Upper lobe of left lung (tissue), 6 donors: Measurements from ENCODE around the gene DPP10. TPM values are rescaled to one million over a fixed set of nuclear protein-coding genes. Genes with fewer than 3 reads are reported as not detected.
A peak's percentile ranks its signal among the peaks of the same experiment; 100 is the strongest.

Experiments
- ATAC-seq, 2 donors: fragments of 200-7000 bp; cut with Tn5 transposase; one replicate each; pipeline ENCODE4 v1.9.1; 2022; ENCODE audit warnings: mild to moderate bottlenecking in 2 of 2, moderate library complexity in 2 of 2; ENCODE audit not compliant: low FRiP score in 2 of 2
- DNase-seq, 2 donors: peaks; one replicate each; pipeline ENCODE4 v3.0.0-alpha.2; 2019 to 2020
- H3K27ac ChIP-seq, 4 donors: fragments of 200-600 bp; sonication (generic); one replicate each; pipeline ENCODE4 v1.5.1; 2016 to 2019
- H3K27me3 ChIP-seq, 4 donors: fragments of 200-600 bp; sonication (generic); one replicate each; pipeline ENCODE4 v1.5.1; 2017 to 2019
- H3K36me3 ChIP-seq, 4 donors: fragments of 200-600 bp; sonication (generic); one replicate each; pipeline ENCODE4 v1.5.1; 2016 to 2019
- H3K4me1 ChIP-seq, 4 donors: fragments of 200-600 bp; sonication (generic); one replicate each; pipeline ENCODE4 v1.5.1; 2018 to 2019
- H3K4me3 ChIP-seq, 4 donors: fragments of 200-600 bp; sonication (generic); one replicate each; pipeline ENCODE4 v1.5.1; 2017 to 2019; ENCODE audit warnings: mild to moderate bottlenecking in 2 of 4, moderate library complexity in 1 of 4
- H3K9me3 ChIP-seq, 4 donors: fragments of 200-600 bp; sonication (generic); one replicate each; pipeline ENCODE4 v1.5.1; 2018 to 2019
- EP300 ChIP-seq, 4 donors: sonication (generic); formaldehyde crosslinking; IDR thresholded peaks; one replicate each; pipeline ENCODE4 v1.5.1; 2017; ENCODE audit warnings: antibody characterized with exemption in 4 of 4, control low read depth in 2 of 4
- POLR2A ChIP-seq, 4 donors: fragments of 450-650 bp; IDR thresholded peaks; one replicate each; pipeline ENCODE4 v1.5.1; 2016 to 2017; ENCODE audit warnings: antibody characterized with exemption in 4 of 4, mild to moderate bottlenecking in 2 of 4
- POLR2AphosphoS5 ChIP-seq, 2 donors: sonication (generic); formaldehyde crosslinking; IDR thresholded peaks; one replicate each; pipeline ENCODE4 v1.5.1; 2017; ENCODE audit warnings: antibody characterized with exemption in 2 of 2
- WGBS, 2 donors: methylation state at CpG; one replicate each; pipeline ENCODE4 v1.1.5; 2017 to 2018; 5-methylcytosine and 5-hydroxymethylcytosine counted together
- total RNA-seq, 6 donors: library from RNA; depleted of rRNA in 4 of 6; stranded (reverse); fragments of >200 nt in 4 of 6; gene quantifications; one replicate each; pipeline versions ENCODE4 v1.1.0 to v1.2.1, GENCODE V29; 2016 to 2021
- TF ChIP-seq, protein P1 (sequence below), 6 experiments: fragments of 450-650 bp in 4 of 6; fragments of 200-600 bp in 2 of 6; sonication (generic) in 2 of 6; IDR thresholded peaks; one replicate each; pipeline ENCODE4 v1.5.1; 2016 to 2019; ENCODE audit warnings: antibody characterized with exemption in 6 of 6
- donor health status: DM: no; HTN: no; CAD: no; lungs with moderate emphysema.
- donor health status: DM: no; HTN: yes; CAD: no; lungs with severe emphysema.

The DPP10 gene
- total RNA-seq, 6 donors from 2014 or later = 0.46 to 1.7 (median 0.77) TPM; not detected in 2

DNA sequence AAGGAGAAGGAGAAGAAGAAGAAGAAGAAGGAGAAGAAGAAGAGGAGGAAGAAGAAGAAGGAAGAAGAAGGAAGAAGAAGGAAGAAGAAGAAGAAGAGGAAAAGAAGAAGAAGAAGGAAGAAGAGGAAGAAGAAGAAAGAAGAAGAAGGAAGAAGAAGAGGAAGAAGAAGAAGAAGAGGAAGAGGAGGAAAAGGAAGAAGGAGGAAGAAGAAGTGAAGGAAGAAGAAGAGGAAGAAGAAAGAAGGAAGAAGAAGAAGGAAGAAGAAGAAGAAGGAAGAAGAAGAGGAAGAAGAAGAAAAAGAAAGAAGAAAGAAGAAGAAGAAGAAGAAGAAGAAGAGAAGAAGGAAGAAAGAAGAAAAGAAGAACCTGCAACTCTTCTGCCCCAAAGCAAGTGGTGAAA is 942.0 kb downstream of the DPP10 start:
- peaks cover 0 to under 1% (median 0%) of the 10 kb centered on the region in 4 donors for H3K4me1 ChIP-seq
- no peak for ATAC-seq
- H3K27ac ChIP-seq = no peak overlapping the region
- TF ChIP-seq POLR2A (IDR thresholded peaks at IDR 0.05) (no peak), POLR2AphosphoS5 (IDR thresholded peaks at IDR 0.05) (no peak), EP300 (IDR thresholded peaks at IDR 0.05) (no peak)
- TF ChIP-seq, protein P1, sequence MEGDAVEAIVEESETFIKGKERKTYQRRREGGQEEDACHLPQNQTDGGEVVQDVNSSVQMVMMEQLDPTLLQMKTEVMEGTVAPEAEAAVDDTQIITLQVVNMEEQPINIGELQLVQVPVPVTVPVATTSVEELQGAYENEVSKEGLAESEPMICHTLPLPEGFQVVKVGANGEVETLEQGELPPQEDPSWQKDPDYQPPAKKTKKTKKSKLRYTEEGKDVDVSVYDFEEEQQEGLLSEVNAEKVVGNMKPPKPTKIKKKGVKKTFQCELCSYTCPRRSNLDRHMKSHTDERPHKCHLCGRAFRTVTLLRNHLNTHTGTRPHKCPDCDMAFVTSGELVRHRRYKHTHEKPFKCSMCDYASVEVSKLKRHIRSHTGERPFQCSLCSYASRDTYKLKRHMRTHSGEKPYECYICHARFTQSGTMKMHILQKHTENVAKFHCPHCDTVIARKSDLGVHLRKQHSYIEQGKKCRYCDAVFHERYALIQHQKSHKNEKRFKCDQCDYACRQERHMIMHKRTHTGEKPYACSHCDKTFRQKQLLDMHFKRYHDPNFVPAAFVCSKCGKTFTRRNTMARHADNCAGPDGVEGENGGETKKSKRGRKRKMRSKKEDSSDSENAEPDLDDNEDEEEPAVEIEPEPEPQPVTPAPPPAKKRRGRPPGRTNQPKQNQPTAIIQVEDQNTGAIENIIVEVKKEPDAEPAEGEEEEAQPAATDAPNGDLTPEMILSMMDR (IDR thresholded peaks at IDR 0.05) = no peak
- H3K27me3 ChIP-seq = no peaks in the 10 kb centered on the region
- H3K4me3 ChIP-seq = no peak overlapping the region
- peaks cover 0 to 16% (median 3%) of the 10 kb centered on the region in 4 donors for H3K9me3 ChIP-seq
- H3K36me3 ChIP-seq = no peaks in the 10 kb centered on the region
- no peak for DNase-seq

DNA sequence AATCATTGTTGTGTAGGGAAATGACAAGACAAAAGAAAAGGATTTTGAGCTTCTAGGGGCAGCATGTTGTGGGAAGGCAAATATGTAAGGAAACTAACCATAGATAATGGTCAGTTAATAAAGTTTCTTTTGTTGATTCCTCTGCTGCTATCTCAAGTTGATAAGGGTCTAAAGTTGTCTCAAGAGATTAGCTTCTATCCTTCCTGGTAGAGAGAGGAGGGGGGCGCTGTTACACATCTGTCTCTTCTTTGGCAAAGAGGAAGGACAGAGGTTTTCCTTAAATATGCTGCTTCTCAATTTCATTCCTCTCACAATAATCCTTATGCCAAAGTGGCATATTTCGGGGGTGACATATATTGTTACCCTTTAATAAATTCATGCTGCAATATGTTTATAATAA is 944.0 kb downstream of the DPP10 start:
- no peaks in the 10 kb centered on the region for H3K27me3 ChIP-seq
- H3K4me3 ChIP-seq = no peak overlapping the region
- ATAC-seq = no peak
- H3K27ac ChIP-seq = no peak overlapping the region
- no peak for TF ChIP-seq POLR2AphosphoS5 (IDR thresholded peaks at IDR 0.05)
- TF ChIP-seq, protein P1 (IDR thresholded peaks at IDR 0.05) = no peak
- no peak for TF ChIP-seq POLR2A (IDR thresholded peaks at IDR 0.05)
- no peak for TF ChIP-seq EP300 (IDR thresholded peaks at IDR 0.05)
- no peak for DNase-seq
- H3K36me3 ChIP-seq = no peaks in the 10 kb centered on the region
- 75 to 76% methylated on average over 2 of the region's 2 CpGs for WGBS, 2 donors
- H3K9me3 ChIP-seq = peaks cover 0 to 13% (median 3%) of the 10 kb centered on the region in 4 donors
- peaks cover 0 to 2% (median 0%) of the 10 kb centered on the region in 4 donors for H3K4me1 ChIP-seq

DNA sequence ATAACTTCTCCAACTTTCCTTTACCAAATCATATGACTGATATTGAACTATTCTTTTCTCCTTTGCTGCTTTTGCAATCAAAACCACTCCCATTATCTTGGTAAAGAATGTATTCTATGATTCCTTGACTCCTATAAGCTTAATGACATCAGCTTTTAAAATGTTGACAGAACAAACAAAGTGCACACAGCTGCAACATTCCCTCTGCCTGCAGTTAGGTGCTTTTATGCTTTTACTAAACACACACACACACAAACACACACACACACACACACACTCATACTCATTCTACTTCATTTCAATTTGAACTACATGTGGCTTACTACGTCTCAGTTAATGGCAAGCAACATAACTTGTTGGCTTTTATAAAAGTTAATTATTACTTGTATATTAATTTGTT is 946.6 kb downstream of the DPP10 start:
- peak in 1 of 2 donors; percentile 26 for ATAC-seq
- 57 to 59% methylated on average over 1 of the region's 1 CpG for WGBS, 2 donors
- no peaks in the 10 kb centered on the region for H3K36me3 ChIP-seq
- no peak overlapping the region for H3K4me3 ChIP-seq
- H3K4me1 ChIP-seq = peaks cover 0 to 2% (median 0%) of the 10 kb centered on the region in 4 donors
- no peak overlapping the region for H3K27ac ChIP-seq
- no peaks in the 10 kb centered on the region for H3K27me3 ChIP-seq
- H3K9me3 ChIP-seq = no peaks in the 10 kb centered on the region
- TF ChIP-seq POLR2AphosphoS5 (IDR thresholded peaks at IDR 0.05) (no peak), POLR2A (IDR thresholded peaks at IDR 0.05) (no peak), EP300 (IDR thresholded peaks at IDR 0.05) (no peak)
- TF ChIP-seq, protein P1 (IDR thresholded peaks at IDR 0.05) = no peak
- DNase-seq = no peak

DNA sequence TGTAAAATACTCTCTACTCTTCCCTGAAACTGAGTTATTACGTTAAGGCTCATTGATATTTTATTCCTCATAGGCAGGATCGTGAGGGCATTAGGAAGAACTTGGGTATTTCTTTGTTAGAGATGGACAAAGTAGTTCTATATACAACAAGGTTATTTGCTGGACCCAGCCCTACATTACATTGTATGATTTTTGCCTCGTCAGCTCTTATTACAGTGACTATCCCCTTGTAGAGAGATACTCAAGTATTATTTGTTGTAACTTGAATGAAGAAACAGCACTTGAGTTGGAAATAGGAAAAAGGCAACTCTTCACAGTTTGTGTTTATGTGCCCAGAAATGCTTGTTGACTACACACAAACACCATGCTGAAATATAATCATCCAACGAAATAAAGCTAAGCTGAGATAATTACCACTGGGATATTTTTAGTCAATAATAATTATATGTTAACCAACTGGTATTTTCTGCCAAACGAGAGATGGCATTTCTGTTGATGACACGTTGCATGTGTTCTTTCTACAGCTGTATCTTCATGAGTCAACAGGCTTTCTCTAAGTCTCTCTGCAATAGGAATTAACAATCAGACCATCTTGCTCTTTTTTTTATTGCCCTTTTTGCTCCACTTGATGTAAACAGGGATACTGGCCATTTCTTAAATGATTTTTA is 947.6 kb downstream of the DPP10 start:
- no peak for TF ChIP-seq POLR2A (IDR thresholded peaks at IDR 0.05)
- TF ChIP-seq, protein P1 (IDR thresholded peaks at IDR 0.05) = no peak
- TF ChIP-seq POLR2AphosphoS5 (IDR thresholded peaks at IDR 0.05) = no peak
- no peak for TF ChIP-seq EP300 (IDR thresholded peaks at IDR 0.05)
- Histone ChIP-seq H3K4me3 (no peak overlapping the region), H3K27me3 (no peaks in the 10 kb centered on the region), H3K27ac (no peak overlapping the region), H3K9me3 (no peaks in the 10 kb centered on the region), H3K4me1 (peaks cover 0 to 2% (median 0%) of the 10 kb centered on the region in 4 donors), H3K36me3 (no peaks in the 10 kb centered on the region)
- no peak for DNase-seq
- WGBS, 2 donors = 71 to 77% methylated on average over 6 of the region's 6 CpGs
- ATAC-seq = no peak

DNA sequence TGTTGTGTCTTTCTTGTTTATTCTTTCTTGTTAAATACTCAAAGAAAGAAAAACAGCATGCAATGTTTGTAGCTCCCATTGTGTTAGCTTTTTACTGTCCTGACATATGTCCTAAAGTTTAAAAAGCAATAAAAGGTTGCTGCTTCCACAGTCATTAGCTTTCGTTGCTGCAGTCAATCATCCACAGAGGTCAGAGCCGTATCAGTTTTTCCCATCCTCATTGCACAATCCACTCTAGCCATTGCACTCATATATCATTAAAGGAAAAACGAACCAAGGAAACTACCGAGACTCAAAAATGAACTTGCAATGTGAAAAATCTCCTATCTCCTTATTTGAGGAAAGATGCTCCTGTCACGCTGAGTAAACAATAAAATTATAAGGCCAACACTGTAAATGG is 954.1 kb downstream of the DPP10 start:
- TF ChIP-seq EP300 (IDR thresholded peaks at IDR 0.05) = no peak
- no peak for TF ChIP-seq POLR2A (IDR thresholded peaks at IDR 0.05)
- no peak for TF ChIP-seq POLR2AphosphoS5 (IDR thresholded peaks at IDR 0.05)
- TF ChIP-seq, protein P1 (IDR thresholded peaks at IDR 0.05) = no peak
- no peaks in the 10 kb centered on the region for H3K36me3 ChIP-seq
- H3K4me1 ChIP-seq = no peaks in the 10 kb centered on the region
- DNase-seq (no peak), ATAC-seq (no peak)
- no peak overlapping the region for H3K27ac ChIP-seq
- no peak overlapping the region for H3K4me3 ChIP-seq
- 48 to 55% methylated on average over 5 of the region's 5 CpGs for WGBS, 2 donors
- no peaks in the 10 kb centered on the region for H3K27me3 ChIP-seq
- no peaks in the 10 kb centered on the region for H3K9me3 ChIP-seq
